Esophagus muscularis mucosa (tissue), 4 donors: ENCODE measurements around the gene CXXC1.

ENCODE experiments used
- CTCF ChIP-seq, 3 experiments: fragments of 200-600 bp in 2 of 3; fragments of 450-650 bp in 1 of 3; sonication (generic) in 2 of 3; IDR thresholded peaks; one replicate each; pipeline ENCODE4 v1.5.1; 2017 to 2019; ENCODE audit warnings: antibody characterized with exemption in 3 of 3, mild to moderate bottlenecking in 2 of 3, moderate library complexity in 1 of 3
- EP300 ChIP-seq: sonication (generic); formaldehyde crosslinking; IDR thresholded peaks from one replicate; pipeline ENCODE4 v1.6.1; 2017; ENCODE audit warnings: antibody characterized with exemption
- POLR2A ChIP-seq: fragments of 450-650 bp; IDR thresholded peaks from one replicate; pipeline ENCODE4 v1.6.1; 2017; ENCODE audit warnings: antibody characterized with exemption, moderate library complexity, mild to moderate bottlenecking, low read depth

DNA sequence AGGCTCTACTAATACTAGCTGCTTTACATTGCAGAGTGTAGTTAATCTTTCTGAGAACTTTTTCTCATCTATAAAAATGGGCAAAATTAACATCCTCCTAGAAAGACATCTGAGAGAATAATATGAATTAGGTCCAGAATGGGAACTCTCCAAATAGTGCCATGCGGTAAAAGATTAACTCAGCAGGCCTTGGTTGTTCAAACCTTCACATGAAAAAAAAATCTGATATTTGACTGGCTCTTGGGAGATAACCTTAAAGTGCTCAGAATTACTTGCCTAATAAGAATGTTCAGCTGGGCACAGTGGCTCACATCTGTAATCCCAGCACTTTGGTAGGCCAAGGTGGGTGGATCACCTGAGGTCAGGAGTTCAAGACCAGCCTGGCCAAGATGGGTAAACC lies 5.5 kb upstream of the CXXC1 start:
- TF ChIP-seq POLR2A (no peak), CTCF (IDR thresholded peaks at IDR 0.05) (no peak), EP300 (no peak)
